Measurements from ENCODE around the gene KRTAP3-2. TPM values are rescaled to one million over a fixed set of nuclear protein-coding genes. Genes with fewer than 3 reads are reported as not detected.

The KRTAP3-2 gene
- total RNA-seq, 4 donors from 2014 or later, result not detected

DNA sequence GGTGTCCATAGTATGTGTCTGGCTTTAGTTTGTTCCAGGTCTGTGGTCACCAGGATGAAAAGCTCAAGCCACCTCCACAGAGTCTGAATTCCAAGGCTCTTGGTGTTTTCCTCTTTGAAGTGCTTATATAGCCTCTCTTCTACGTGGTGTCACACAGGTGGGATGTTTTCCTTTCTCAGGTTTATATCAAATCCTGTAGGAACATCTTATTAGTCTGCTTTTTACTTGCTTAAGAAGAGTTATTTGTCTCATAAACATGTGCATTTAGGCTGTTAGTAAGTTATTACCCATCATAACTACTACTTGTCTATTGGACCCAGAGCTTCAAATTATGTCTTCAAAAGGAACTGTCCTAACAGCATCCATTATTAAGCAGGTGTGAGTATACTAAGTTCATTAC lies 32.9 kb downstream of the KRTAP3-2 start, which contains the start of gene KRT39:
Gene KRT39 (minus strand): TSS at position 101 of the 400 bp plus-strand sequence. CDS start 92 bp downstream, at position 9.
- no peak for ATAC-seq (ENCODE audit: low FRiP score)
- TF ChIP-seq, protein P1, sequence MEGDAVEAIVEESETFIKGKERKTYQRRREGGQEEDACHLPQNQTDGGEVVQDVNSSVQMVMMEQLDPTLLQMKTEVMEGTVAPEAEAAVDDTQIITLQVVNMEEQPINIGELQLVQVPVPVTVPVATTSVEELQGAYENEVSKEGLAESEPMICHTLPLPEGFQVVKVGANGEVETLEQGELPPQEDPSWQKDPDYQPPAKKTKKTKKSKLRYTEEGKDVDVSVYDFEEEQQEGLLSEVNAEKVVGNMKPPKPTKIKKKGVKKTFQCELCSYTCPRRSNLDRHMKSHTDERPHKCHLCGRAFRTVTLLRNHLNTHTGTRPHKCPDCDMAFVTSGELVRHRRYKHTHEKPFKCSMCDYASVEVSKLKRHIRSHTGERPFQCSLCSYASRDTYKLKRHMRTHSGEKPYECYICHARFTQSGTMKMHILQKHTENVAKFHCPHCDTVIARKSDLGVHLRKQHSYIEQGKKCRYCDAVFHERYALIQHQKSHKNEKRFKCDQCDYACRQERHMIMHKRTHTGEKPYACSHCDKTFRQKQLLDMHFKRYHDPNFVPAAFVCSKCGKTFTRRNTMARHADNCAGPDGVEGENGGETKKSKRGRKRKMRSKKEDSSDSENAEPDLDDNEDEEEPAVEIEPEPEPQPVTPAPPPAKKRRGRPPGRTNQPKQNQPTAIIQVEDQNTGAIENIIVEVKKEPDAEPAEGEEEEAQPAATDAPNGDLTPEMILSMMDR (IDR thresholded peaks at IDR 0.05), result no peak

DNA sequence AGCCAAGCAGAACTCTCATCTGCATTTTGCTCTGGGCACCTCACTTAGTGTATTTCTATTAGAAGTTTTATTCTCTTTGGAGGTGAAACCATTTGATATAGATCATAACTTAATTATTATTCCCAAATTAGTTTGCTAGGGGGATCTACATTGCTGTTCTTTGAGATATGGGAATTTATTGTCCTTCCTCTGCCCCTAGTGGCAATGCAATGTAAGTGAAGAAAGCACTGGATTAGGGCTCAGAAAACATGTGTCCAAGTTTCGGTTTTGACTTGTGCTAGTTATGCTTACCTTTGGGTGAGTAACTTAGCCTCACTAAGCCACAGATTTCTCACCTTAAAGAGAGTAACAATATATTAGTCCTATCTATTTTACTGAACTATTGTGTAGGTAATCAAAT lies 35.9 kb downstream of the KRTAP3-2 start:
- no peak for DNase-seq (ENCODE audit: low spot score)
- ATAC-seq (ENCODE audit: low FRiP score), result no peak
- TF ChIP-seq, protein P1 (IDR thresholded peaks at IDR 0.05), result peak in 1 of 3 donors; percentile 21

More for the DNA sequence above, 32.9 kb downstream of the KRTAP3-2 start, which contains the start of gene KRT39:
- no peak for DNase-seq (ENCODE audit: low spot score)

DNA sequence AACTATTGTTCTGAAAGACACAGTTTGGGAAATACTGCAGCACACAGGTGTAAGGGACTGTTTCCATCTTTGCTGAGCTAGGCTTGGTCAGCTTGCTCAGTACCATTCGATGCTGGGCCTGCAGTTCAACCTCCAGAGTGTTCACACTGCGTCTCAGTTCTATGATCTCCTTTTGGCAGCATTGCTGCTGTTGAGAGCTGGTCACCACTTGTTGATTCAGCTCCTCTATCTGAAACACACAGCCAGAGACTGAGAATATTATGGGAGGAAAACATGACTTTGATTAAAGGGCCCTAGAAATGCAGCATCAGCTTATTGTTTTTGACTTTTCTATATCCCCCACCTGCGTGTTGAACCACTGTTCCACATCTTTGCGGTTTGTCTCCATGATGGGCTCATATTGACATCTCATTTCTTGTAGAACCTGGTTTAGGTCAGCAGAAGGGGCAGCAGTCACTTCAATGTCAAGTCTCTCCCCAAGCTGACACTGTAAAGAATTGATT lies 37.6 kb downstream of the KRTAP3-2 start:
- no peak for ATAC-seq (ENCODE audit: low FRiP score)
- no peak for DNase-seq (ENCODE audit: low spot score)
- TF ChIP-seq, protein P1 (IDR thresholded peaks at IDR 0.05), result no peak

DNA sequence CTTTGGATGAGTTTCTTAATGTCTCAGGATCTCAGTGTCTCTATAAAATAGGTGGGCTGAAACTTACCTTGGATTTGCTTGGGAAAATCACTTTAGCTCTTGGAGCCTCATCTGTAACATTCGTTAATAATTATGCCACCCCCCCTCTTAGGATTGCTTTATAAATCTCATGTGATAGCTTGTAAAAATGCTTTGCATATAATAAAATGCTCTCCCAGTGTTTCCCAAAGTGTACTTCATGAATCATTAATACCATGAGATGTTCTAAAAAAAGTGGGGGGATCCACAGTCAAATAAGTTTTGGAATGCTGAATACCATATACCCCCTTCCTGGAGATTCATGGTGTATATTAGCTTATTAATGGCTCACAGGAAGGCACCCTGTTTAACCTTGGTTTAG lies 38.1 kb downstream of the KRTAP3-2 start:
- ATAC-seq (ENCODE audit: low FRiP score), result no peak
- no peak for DNase-seq (ENCODE audit: low spot score)
- TF ChIP-seq, protein P1 (IDR thresholded peaks at IDR 0.05), result no peak

DNA sequence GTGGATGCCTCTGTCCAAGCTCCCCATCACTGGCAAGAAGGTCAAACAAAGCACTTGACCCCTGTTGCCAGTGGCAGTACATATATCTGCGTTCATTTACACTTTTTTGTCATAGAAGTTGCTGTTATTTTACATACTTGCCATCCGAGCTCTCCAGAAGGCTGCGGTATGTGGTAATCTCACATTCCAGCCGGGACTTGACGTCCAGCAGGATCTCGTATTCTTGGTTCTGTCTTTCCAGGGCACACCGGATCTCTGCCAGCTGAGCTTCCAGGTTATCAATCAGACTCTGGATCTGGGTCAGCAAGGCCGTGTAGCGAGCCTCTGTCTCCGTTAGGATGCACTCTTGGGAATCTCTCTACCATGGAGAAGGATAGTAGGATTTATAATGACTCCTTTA lies 39.6 kb downstream of the KRTAP3-2 start:
- TF ChIP-seq, protein P1 (IDR thresholded peaks at IDR 0.05), result no peak
- no peak for DNase-seq (ENCODE audit: low spot score)
- ATAC-seq (ENCODE audit: low FRiP score), result peak; percentile 70

DNA sequence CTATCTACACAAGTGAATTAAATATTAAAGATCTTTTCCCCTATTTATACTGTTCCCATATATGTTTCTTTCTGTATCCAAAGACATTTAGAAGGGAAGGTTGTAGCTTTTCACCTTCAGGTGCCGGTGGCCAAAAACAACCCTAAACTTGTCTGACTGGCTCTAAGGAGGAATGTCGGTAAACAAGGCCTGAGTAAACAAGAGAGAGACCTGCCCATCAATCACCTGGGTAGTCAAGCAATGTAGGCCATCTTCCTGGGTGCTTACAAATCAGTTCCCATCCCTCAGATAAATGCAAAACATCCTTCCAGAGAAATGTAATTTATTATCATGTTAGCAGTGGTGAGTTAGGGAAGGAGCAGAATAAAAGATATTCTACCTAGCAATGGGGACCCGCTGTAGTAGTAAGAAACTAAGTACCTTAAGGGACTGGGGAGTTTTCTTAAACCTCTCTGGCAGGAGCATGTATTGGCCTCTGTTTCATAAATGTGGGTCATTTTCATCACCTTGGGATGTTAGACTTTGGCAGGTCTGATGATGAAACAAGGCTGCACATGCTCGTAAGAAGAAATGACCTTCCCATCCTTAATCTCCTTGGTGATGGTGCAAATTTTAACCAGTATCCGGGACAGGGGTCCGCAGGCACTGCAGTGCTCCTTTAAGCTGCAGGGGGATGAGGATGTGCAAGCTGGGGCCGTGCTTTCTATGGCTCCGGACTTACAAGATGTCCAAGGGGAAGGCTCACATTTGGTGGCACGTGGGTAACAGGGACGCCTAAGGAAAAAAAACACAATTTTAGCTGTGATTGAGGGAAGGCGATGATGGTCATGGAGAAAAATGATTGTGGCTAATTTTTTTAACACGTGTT lies 41.4 kb downstream of the KRTAP3-2 start:
- no peak for ATAC-seq (ENCODE audit: low FRiP score)
- no peak for DNase-seq (ENCODE audit: low spot score)
- TF ChIP-seq, protein P1 (IDR thresholded peaks at IDR 0.05), result no peak
